GM21717 (cell line): ENCODE measurements around the gene ARHGEF11.

ENCODE experiments used
- ATAC-seq: cut with Tn5 transposase; IDR thresholded peaks from one replicate; pipeline ENCODE4 v1.9.1; 2021; ENCODE audit warnings: mild to moderate bottlenecking, moderate library complexity; ENCODE audit not compliant: unreplicated experiment

Gene ARHGEF11

DNA sequence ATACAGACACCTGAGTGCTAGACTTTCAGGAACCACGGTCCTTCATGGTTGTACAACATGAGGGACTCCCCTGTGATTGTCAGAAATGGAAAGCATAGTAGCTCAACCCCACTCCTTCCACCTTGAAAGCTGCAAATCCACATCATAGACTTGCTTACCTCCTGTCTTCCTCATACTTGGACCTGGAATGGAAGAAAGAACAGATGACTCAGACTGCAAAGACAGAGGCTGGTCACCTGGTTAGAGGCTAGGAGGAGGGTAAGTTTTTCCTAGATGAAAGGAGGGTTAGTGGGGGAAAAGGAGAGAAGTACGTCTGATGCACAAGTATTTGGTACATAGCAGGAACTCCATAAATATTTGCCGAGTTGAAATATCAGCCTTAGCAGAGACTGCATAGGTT, 87.9 kb downstream of the ARHGEF11 start:
- no peak for ATAC-seq

DNA sequence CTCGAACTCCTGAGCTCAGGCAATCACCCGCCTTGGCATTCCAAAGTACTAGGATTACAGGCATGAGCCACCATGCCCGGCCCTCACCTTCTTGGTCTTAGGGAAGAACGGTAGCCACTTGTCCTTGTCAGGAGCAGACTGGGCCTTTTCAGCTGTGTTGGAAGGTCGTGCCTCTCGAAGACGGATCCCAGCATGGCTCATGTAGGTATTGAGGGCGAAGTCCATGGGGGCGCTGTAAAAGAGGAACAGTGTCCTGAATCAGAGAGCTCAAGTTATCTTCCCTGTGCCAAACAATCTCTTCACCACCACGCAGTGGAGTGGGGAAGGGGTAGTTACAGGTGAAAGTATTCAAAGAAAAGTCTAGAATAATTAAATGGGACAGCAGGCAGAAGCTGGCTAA, 89.2 kb downstream of the ARHGEF11 start:
- ATAC-seq: no peak

DNA sequence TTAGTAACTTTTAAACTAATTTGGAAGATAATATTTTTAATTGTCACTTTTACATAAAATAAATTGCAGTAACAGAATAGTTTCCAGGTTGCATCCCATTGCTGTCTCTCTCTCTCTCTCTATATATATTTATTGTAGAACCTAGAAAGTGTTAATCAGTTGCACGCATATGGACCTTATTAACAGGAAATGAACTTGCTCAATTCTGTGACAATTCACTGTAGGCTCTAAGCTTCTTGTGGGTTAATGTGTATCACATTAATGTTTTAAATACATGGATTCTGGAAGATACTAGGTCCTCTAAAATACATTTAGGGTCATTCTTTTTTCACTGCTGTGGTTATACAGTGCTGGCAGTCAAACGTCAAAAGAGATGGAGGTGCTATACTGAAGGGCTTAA, 92.0 kb downstream of the ARHGEF11 start:
- ATAC-seq: no peak

GRCh38 chr1:156951371-156951770, 94.2 kb downstream of the ARHGEF11 start:
- ATAC-seq: no peak

DNA sequence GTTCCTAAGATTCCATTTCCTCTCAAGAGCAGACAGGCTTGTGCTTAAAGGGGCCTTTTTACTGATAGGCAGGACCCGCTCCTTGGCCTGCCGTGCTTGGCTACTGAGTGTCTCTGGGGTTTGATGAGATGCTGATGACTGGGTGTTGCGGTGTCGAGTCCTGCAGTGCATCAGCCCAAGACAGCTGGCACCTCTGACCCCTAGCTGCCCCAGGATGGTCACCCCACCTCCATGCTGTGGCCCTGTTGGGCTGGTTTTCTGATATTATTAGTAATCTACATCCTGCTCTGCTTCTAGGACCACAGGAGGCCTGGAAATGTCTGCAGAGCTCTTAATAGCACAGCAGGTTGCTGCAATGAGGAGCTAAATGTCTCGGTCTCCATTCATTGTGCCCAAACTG, 96.4 kb downstream of the ARHGEF11 start:
- no peak for ATAC-seq

DNA sequence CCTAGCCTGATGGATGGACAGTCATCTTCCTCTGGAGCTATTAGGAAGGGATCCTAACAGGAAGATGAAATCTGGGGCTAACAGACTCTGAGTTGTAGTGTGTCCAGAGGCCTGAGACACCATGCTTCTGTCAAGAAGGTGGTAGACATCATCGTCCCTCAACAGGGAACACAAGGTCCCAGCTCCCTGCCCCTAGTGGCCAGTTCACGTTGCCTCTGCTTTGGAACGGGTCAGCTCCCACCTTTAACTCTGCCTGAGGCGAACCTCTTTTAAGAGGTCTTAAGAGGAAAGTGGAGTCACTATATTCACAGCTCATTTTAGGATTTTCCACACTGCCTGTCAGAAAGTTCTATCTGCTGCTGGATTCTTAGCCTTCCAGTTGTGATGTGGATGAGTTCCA, 96.8 kb downstream of the ARHGEF11 start:
- no peak for ATAC-seq

- no peak for ATAC-seq
Measured at GRCh38 chr1:156947818-156948525, 97.6 kb downstream of the ARHGEF11 start.

DNA sequence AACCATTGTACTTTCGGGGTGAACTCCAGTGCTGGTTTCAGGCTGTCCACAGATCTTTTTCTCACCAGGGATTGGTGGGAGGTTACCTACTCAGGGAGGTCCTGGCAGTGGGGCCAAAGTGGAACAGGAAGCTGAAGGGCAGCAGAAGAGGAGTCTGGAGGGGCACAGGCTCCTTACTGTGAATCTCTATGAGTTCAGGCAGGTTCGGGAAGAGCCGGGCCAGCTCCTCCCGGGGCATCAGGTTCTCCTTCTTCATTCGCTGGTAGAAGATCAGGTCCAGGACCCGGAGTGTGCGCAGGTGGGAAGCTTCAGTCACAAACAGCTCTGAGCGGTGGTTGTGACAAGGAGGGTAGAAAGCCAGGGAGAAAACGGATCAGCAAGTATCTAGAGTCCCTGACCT, 98.4 kb downstream of the ARHGEF11 start:
- ATAC-seq: no peak

GRCh38 chr1:156945881-156946661, 99.5 kb downstream of the ARHGEF11 start:
- ATAC-seq: no peak

GRCh38 chr1:156944848-156945247, 100.7 kb downstream of the ARHGEF11 start:
- no peak for ATAC-seq

GRCh38 chr1:156944268-156944667, 101.3 kb downstream of the ARHGEF11 start:
- no peak for ATAC-seq

GRCh38 chr1:156943756-156944155, 101.8 kb downstream of the ARHGEF11 start:
- ATAC-seq: no peak

- no peak for ATAC-seq
Measured at GRCh38 chr1:156942576-156942975, 103.0 kb downstream of the ARHGEF11 start.

DNA sequence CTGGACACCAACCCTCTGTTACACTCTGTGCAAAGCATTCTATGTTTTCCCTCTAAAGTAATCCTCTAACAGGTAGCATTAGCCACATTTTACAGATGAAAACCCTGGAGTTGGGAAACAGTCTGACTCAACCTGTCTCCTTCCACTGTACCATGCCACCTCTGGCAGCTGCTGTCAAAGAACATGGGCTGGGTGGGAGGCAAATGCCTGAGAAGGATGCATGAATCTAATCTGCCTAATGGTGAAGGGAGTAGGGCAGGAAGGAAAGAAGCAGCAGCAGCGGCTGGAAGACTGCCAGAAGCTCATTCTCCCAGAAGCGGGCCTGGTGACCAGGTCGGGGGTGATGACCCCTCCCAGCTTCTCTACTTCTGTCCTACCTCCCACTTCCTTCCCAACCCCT, 103.4 kb downstream of the ARHGEF11 start:
- no peak for ATAC-seq

DNA sequence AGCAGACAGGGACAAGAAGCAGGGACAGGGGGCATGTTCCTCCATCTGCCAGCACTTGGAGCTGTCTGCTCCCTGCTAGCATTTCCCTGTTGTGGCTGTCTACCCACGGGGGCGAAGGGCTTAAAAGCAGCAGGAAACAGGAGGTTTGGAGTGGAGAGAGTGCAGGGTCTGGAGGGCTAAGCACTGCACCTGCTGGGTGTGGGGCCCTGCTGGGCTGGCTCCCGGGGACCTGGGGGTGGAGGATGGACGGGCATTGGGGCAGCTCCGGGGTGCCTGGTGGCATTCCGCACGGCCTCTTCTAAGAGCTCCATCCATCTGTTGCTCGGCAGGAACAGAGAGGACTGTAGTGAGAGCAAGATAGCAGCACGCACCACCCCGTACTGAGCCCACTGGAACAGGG, 103.9 kb downstream of the ARHGEF11 start:
- ATAC-seq: no peak

DNA sequence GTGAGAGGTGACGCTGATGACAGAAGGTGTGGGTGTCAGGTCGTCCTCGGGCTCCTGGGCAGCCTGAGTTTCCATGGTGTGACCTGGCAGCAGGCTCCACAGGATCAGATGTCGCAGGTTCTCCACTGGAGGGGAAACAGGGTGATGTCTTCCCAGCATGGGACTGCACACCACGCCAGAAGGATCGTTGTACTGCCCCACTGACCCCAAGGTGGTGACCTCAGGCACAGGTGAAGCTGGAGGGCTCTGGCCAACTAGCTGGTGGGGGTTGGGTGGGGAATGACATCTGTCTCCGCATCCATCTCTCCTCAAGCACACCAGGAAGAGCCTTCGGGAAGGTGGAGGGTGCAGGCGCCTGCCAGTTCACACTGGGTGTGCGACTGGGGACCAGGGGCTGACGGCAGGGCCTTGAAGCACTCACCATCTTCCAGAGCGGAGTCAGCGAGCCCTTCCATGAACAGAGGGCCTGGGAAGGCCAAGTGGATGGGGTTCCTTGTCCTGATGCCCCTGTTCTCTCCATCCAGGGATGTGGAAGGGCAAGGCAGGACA, 105.7 kb downstream of the ARHGEF11 start:
- no peak for ATAC-seq

GRCh38 chr1:156938813-156939212, 106.7 kb downstream of the ARHGEF11 start:
- no peak for ATAC-seq

DNA sequence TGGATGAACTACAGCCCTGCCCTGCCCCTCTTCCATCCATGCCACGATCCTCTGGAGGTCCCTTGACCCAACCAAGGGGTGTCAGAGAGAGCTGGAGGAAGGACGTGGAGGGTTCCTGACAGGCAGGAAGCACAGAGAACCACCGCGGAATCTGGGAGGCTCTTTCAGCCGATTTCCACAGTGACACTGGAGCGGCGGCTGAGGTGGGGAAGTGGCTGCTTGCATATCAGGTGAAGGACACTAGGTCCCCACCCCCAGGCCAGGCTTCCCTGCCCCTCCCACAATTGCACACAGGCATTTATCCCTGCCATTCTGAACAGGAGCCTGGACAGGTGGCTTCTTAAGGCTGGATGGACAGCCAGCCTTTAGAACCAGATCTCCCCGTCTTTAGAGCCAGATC, 107.7 kb downstream of the ARHGEF11 start:
- ATAC-seq: no peak

DNA sequence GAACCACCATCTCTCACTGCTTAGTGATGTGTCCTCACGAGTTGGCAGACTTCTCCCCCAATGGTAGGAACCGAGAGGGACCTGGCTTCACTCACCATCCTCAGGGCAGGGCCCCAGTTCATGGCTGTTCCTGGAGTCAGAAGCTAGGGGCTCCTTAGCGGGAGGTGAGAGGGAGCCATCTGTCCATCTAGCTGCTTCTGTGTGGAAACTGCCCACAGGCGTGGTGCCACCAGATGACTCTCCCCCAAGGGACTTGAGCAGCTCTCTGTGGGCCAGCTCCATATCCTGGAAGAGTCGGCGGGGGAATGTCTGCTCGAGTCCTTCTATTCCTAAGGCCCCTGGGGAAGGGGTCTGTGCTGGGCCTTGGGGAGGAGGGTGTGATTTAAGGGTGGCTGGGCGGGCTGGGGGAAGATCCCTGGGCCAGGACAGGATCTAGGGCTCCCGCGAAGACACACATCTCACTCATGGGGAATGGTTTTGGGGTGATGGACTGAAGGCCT, 108.8 kb downstream of the ARHGEF11 start:
- ATAC-seq: no peak

DNA sequence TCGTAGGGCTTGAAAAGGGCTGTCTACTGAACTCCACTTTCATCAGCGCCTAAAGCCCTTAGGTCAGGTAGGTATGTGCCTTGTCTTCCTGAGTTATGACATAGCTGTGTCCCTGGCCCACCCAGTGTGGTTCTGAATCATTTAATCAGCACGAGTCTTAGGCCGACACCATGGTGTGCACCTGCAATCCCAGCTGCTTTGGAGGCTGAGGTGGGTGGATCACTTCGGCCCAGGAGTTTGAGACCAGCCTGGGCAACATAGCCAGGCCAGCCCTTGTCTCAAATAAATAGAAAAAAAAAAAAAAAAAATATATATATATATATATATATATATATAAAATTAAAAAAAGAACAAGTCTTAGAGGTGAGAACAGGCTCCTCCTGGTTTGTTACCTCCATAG, 109.4 kb downstream of the ARHGEF11 start:
- ATAC-seq: no peak

DNA sequence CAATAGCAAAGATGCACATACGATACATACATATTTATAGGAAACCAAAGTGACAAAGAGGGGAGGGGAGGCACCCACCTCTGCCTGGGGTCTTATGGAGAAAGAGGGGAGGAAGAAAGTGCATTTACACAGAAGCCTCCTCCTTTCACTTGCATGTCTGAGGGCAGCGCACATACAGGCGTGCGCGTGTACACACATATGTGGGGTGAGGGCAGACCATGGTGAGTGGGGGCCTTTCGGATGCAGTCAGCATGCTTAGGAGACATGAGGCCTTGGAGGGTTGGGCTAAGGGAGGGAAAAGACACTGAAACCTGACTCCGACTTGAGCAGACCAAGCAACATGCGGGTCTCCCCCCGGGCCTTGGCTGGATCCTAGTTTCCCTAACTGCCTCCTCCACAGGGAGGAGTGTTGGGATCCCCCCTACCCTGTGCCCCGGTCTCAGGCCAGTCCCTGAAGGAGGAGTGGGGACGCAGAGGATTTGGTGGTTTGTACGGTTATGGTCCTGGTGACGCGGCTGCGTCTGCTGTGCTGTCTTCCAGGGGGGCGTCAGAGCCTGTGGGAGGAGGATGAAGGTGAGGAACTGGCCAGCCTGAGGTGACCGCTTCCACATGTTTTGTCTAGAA, 109.9 kb downstream of the ARHGEF11 start:
- no peak for ATAC-seq

DNA sequence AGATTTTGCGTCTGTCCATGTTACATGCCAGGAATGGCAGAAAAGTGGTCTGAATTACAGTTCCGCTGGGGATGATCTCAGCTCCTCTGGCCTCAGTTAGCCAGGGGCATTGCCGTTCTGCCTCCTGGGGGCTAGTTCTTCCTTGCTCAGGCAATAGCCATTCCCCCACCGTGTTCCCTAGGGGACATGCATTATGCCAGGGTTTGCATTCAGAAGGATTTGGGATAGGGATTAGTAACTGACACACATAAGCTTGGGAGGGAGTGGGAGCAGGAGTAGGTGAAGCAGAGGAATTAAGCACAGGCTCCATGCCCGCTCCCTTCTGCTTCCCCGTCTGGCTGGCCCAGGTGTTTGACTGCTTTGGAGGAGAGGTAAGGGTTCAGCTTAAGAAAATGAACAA, 112.4 kb downstream of the ARHGEF11 start:
- ATAC-seq: no peak
